ENCODE results near the gene FREM3.

DNA sequence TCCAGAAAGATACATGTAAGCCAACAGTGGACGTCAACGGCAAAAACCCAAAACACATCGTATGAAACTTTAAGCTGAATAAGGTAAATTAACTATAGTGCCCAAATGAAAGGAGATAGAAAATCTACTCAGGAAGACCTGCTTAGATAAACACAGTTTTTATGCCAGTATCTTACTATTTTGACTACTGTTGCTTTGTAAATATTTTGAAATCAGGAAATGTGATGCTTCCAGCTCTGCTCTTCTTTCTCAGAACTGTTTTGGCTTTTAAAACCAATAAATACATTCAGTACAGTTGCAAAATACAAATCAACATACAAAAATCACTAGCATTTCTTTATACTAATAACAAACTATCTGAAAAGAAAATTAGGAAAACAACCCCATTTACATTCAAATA is 103.2 kb downstream of the FREM3 start:
- TF ChIP-seq EZH2 (IDR thresholded peaks at IDR 0.05) = no peak
- TF ChIP-seq, protein P1, sequence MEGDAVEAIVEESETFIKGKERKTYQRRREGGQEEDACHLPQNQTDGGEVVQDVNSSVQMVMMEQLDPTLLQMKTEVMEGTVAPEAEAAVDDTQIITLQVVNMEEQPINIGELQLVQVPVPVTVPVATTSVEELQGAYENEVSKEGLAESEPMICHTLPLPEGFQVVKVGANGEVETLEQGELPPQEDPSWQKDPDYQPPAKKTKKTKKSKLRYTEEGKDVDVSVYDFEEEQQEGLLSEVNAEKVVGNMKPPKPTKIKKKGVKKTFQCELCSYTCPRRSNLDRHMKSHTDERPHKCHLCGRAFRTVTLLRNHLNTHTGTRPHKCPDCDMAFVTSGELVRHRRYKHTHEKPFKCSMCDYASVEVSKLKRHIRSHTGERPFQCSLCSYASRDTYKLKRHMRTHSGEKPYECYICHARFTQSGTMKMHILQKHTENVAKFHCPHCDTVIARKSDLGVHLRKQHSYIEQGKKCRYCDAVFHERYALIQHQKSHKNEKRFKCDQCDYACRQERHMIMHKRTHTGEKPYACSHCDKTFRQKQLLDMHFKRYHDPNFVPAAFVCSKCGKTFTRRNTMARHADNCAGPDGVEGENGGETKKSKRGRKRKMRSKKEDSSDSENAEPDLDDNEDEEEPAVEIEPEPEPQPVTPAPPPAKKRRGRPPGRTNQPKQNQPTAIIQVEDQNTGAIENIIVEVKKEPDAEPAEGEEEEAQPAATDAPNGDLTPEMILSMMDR (IDR thresholded peaks at IDR 0.05) = no peak
